HG03521 (cell line): ENCODE results near the gene LARP4B.
A peak's percentile ranks its signal among the peaks of the same experiment; 100 is the strongest.

Experiments used
- ATAC-seq: cut with Tn5 transposase; IDR thresholded peaks from one replicate; pipeline ENCODE4 v1.9.1; 2021; ENCODE audit warnings: mild to moderate bottlenecking, moderate library complexity; ENCODE audit not compliant: unreplicated experiment

LARP4B gene

DNA sequence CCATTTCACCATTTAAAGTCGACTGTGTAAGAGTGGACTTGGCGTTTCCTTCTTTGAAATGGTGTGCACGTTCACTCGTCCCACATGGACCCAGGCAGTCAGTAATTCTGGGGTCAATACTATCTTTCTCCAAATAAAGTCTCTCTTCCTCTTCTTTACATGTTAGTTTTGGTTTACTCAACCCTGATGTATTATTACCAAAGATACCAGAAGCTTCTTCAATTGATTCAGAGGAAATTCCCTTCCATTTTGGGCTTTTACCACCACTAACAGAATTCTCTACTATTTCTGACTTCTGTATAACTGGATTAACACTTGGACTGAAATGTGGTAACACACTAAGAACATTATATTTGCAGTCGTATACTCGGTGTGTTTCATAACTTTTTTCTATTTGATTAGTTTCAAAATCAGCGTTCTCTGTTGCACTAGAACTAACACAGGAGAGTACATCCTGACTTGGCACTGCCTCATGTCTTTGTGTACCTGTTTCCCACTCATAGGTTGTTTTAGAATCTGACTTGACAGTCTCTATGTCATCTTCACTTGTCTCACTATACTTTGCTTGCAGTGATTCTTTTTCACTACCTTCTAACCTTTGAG, 60.8 kb downstream of the LARP4B start:
- no peak for ATAC-seq

- ATAC-seq: no peak
Measured at GRCh38 chr10:869171-869570, 62.3 kb downstream of the LARP4B start.

DNA sequence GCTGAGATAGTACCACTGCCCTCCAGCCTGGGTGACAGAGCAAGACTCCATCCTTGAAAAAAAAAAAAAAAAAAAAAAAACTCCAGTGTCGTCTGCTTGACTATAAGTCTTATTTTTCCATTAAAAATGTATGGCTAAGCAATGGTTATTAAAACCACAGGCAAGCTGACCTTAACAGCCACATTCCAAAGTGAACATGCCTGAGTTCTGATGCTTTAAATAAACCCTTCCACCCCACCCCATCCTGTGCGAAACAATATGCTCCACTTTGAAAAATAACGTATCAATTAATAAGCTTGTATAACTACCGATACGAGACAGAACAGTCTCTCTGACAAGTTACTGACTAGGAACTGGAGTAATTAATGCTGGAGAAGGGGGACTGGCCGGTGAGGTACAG, 63.7 kb downstream of the LARP4B start:
- no peak for ATAC-seq

GRCh38 chr10:866577-866941, 64.9 kb downstream of the LARP4B start:
- ATAC-seq: no peak

- no peak for ATAC-seq
Measured at GRCh38 chr10:865924-866576, 65.5 kb downstream of the LARP4B start.

GRCh38 chr10:865257-865656, 66.2 kb downstream of the LARP4B start:
- ATAC-seq: no peak

DNA sequence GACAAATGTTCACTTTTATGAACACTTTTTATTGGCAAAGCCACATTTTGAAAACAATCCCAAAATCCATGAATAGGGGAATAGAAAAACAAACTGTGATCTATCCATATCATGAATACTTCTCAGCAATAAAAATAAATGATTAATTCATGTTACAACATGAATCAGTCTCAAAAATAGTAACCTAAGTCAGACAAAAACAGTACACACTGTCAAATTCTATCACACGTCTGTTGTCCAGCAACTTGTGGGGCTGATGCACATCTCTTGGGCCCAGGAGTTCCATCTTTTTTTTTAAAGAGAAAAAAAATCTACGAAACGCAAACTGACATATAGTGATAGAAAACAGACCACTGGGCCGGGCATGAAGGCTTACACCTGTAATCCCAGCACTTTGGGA, 71.0 kb downstream of the LARP4B start:
- no peak for ATAC-seq

GRCh38 chr10:856416-857157, 74.9 kb downstream of the LARP4B start:
- ATAC-seq: no peak

DNA sequence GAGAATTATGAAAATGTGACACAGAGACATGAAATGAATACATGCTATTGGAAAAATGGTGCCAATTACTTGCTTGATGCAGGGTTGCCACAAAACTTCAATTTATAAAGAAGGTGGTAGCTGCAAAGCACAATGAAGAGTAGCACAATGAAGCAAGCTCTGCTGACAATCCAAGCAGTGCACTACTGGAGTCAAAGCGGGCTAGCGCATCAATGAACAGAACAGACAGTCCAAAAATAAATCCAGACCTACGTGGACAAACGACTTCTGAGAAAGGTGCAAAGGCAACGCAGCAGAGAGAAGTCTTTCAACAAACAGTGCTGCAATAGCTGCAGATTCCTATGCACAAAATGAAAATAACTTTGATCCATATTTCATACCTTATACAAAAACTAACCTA, 75.8 kb downstream of the LARP4B start:
- no peak for ATAC-seq

DNA sequence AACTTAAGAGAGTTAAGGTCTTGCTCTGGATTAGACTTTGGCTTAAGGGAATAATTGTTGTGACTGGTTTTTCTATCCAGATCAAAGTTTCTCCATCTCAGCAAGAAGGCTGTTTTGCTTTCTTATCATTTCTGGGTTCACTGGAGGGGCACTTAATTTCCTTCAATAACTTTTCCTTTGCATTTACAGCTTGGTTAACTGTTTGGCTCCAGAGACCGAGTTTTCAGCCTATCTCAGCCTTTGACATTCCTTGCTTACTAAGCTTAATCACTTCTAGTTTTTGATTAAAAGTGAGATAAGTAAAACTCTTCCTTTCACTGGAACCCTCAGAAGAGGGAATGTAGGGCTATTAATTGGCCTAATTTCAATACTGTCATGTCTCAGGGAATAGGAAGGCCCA, 76.4 kb downstream of the LARP4B start:
- no peak for ATAC-seq

- ATAC-seq: no peak
Measured at GRCh38 chr10:853017-853416, 78.5 kb downstream of the LARP4B start.

DNA sequence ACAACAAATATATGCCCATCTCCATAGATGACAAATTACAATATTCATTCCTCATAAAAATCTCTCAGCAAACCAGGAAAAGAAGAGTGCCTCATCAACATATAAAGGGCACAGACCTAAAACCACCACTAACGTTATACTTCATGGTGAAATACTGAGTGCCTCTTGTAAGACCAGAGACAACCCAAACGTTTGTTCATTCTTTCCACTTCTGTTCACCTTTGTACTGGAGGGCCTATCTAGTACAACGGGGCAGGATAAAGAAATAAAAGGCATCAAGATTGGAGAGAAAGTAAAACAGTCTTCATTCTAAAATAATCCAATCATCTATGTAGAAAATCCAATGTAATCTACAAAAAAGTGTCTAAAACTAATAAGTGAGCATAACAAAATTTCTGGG, 79.1 kb downstream of the LARP4B start:
- ATAC-seq: peak; percentile 13

GRCh38 chr10:851901-852300, 79.6 kb downstream of the LARP4B start:
- peak; percentile 78 for ATAC-seq

- ATAC-seq: no peak
Measured at GRCh38 chr10:850093-850492, 81.4 kb downstream of the LARP4B start.

GRCh38 chr10:847868-848267, 83.6 kb downstream of the LARP4B start:
- ATAC-seq: no peak

DNA sequence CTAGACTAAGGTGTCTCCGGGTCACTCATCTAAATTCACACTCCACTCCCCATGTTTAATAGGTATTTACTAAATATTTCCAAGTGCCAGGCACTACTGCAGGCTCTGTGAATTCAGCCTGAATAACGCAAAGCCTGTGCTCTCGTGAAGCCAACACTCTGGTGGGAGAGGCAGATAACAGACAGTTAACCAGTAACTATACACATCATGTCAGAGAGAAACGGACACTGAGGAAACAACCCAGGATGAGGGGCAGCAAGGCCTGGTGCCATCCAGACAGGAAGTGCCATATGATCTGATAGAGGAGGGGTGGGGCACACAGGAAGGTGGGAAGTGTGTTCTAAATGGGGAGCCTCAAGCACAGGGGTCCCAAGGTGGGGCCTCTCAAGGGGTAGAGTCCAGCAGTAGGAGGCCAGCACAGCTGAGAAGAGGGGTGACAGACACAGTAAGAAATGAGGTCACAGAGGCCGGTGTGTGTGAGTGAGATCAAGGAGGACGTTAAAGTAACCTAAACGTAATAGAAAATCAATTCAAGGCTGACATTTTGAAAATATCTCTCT, 85.3 kb downstream of the LARP4B start:
- ATAC-seq: no peak

- ATAC-seq: no peak
Measured at GRCh38 chr10:845526-845925, 86.0 kb downstream of the LARP4B start.

DNA sequence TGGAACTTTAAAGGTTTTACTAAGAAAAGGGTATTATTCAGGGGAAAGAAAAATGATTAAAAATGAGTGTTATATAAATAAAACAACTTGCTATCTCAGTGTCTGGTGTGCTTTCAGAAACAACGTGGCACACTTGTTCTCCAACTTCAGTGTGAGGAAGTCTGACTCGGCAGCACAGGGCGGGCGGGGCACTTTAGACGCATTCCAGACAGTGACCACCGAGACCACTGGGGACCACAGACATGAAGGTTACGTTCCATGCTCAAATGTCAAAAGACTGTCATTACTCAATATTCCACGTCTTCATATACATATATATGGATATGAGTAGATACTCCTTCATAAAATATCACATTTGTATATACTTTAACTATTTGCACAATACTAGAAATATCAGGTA, 87.0 kb downstream of the LARP4B start:
- ATAC-seq: no peak

GRCh38 chr10:843703-844102, 87.8 kb downstream of the LARP4B start:
- no peak for ATAC-seq

- ATAC-seq: no peak
Measured at GRCh38 chr10:842795-843194, 88.7 kb downstream of the LARP4B start.

DNA sequence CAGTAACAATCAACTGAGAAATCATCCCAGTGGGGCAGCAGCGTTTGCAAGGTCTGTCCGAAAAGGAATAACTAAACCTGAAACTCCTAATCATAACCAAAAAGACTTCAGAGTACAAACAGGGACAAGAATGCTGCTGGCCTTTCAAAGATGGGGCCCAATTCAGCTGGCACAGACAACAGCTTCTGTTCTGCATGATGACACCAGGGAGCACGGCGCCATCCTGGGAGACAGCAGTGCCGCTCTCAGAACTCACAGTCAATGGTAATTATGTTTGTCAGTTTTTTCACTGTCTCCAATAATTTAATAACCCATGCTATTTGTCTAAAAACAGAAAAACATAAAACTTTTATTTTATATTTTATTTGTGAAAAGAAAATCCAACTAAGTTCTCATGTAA, 90.0 kb downstream of the LARP4B start:
- no peak for ATAC-seq

DNA sequence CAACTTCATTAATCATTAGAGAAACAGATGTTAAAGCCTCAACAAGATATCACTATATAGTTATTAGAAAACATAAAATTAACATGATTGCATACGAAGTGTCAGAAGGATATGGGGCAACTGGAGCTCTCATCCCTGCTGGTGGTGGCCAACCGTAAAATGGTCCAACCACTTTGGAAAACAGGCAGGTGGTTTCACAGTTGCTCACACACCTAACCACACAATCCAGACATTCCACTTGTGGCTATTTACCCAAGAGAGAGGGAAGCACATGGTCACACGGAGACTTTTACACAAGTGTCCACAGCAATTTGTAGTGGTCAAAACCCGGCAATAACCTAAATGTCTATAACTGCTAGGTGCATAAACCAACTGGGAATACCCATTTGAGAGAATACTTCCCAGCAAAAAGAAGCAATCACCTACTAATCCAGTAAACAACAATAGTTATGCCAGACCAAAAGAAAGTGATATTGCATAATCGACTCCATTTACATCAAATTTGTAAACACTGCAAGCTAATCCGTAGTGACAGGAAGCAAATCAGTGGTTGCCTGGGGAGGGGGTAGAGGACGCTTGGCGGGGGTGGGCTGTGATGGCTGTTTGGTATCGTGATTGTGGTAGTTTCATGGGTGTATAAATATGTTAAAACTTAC, 91.8 kb downstream of the LARP4B start:
- no peak for ATAC-seq
